Measurements from ENCODE around the gene MIP.
"Not testable (repeated sequence)": the region's sequence is repeated elsewhere in the genome, so short reads cannot be mapped to it uniquely, and the experiment has no call there.

DNA sequence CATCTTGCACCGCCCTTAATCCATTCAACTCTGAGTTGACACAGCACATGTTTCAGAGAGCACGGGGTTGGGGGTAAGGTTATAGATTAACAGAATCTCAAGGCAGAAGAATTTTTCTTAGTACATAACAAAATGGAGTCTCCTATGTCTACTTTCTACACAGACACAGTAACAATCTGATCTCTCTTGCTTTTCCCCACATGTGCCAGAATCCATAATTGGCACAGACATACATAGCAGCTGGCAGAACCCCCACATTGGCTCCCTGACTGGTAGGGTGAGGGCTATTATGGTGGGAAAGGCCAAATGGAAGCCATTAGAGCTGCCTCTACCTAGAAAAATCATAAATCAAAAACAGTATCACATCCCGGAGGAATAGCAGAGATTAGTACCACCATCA is 53.3 kb downstream of the MIP start:
- not testable (repeated sequence) for TF ChIP-seq POLR2A, EP300, POLR2AphosphoS5 (IDR thresholded peaks at IDR 0.05)
- TF ChIP-seq, protein P1, sequence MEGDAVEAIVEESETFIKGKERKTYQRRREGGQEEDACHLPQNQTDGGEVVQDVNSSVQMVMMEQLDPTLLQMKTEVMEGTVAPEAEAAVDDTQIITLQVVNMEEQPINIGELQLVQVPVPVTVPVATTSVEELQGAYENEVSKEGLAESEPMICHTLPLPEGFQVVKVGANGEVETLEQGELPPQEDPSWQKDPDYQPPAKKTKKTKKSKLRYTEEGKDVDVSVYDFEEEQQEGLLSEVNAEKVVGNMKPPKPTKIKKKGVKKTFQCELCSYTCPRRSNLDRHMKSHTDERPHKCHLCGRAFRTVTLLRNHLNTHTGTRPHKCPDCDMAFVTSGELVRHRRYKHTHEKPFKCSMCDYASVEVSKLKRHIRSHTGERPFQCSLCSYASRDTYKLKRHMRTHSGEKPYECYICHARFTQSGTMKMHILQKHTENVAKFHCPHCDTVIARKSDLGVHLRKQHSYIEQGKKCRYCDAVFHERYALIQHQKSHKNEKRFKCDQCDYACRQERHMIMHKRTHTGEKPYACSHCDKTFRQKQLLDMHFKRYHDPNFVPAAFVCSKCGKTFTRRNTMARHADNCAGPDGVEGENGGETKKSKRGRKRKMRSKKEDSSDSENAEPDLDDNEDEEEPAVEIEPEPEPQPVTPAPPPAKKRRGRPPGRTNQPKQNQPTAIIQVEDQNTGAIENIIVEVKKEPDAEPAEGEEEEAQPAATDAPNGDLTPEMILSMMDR (IDR thresholded peaks at IDR 0.05): not testable (repeated sequence)

Measured in sigmoid colon (tissue), 4 donors.